ENCODE measurements around the gene C20orf204.

GRCh38 chr20:64064145-64064698 is 28.2 kb downstream of the C20orf204 start:
- no peak for TF ChIP-seq ZFX (IDR thresholded peaks at IDR 0.05)
- TF ChIP-seq CTCF (conservative IDR thresholded peaks at IDR 0.05), result no peak

All from C4-2B (cell line).